ENCODE data around the gene TNIP1. TPM values are rescaled to one million over a fixed set of nuclear protein-coding genes. Genes with fewer than 3 reads are reported as not detected.

The TNIP1 gene
- total RNA-seq, 1 donor from 2014 or later: 71.5 TPM

- peak; percentile 55 for ATAC-seq
Measured at GRCh38 chr5:151020304-151021110, 60.3 kb downstream of the TNIP1 start, which contains the start of gene GPX3. Gene GPX3, plus strand, starts transcription at chr5:151020591. Its CDS starts 64 bp downstream, at chr5:151020655.

- ATAC-seq: no peak
Measured at GRCh38 chr5:151019331-151019730, 61.5 kb downstream of the TNIP1 start.

- no peak for ATAC-seq
Measured at GRCh38 chr5:151018846-151019245, 62.0 kb downstream of the TNIP1 start.

- ATAC-seq: no peak
Measured at GRCh38 chr5:151017897-151018296, 62.9 kb downstream of the TNIP1 start.

- ATAC-seq: no peak
Measured at GRCh38 chr5:151016700-151017099, 64.1 kb downstream of the TNIP1 start.

- no peak for ATAC-seq
Measured at GRCh38 chr5:151015974-151016587, 64.8 kb downstream of the TNIP1 start.

GRCh38 chr5:151014680-151015343, 66.0 kb downstream of the TNIP1 start:
- ATAC-seq: no peak

GRCh38 chr5:151012862-151013261, 68.0 kb downstream of the TNIP1 start:
- ATAC-seq: no peak

- ATAC-seq: no peak
Measured at GRCh38 chr5:151008906-151009305, 71.9 kb downstream of the TNIP1 start.

GRCh38 chr5:151008210-151008491, 72.7 kb downstream of the TNIP1 start:
- no peak for ATAC-seq

- no peak for ATAC-seq
Measured at GRCh38 chr5:151007430-151008209, 73.2 kb downstream of the TNIP1 start.

GRCh38 chr5:151006704-151007334, 74.0 kb downstream of the TNIP1 start:
- no peak for ATAC-seq

GRCh38 chr5:151005950-151006576, 74.8 kb downstream of the TNIP1 start:
- peak; percentile 5 for ATAC-seq

- no peak for ATAC-seq
Measured at GRCh38 chr5:151005187-151005949, 75.5 kb downstream of the TNIP1 start.

GRCh38 chr5:151004499-151004898, 76.3 kb downstream of the TNIP1 start:
- ATAC-seq: no peak

- ATAC-seq: peak; percentile 41
Measured at GRCh38 chr5:151003503-151003860, 77.4 kb downstream of the TNIP1 start.

- no peak for ATAC-seq
Measured at GRCh38 chr5:151002681-151003502, 77.9 kb downstream of the TNIP1 start.

GRCh38 chr5:151002250-151002649, 78.6 kb downstream of the TNIP1 start:
- peak; percentile 85 for ATAC-seq

GRCh38 chr5:151001436-151001835, 79.4 kb downstream of the TNIP1 start:
- no peak for ATAC-seq

GRCh38 chr5:150999704-151000442, 81.0 kb downstream of the TNIP1 start:
- ATAC-seq: no peak

All from esophagus mucosa (tissue), 1 donor.